Endometrial microvascular endothelial cells (primary cell): ENCODE results near the gene JAK1. TPM values are rescaled to one million over a fixed set of nuclear protein-coding genes. Genes with fewer than 3 reads are reported as not detected.

Source experiments
- in situ Hi-C: cut with HindIII; loops from 2 replicates; pipeline ENCODE4 v1.10.0; 2017; ENCODE audit warnings: low sequenced_read_pairs, low pct_unique_long_range_greater_than_20kb; ENCODE audit errors: inconsistent ontology term
- total RNA-seq: library from RNA; depleted of rRNA; stranded (reverse); fragments of >200 nt; gene quantifications from one replicate; pipeline ENCODE4 v1.2.3, GENCODE V29; 2015; ENCODE audit errors: inconsistent ontology term

JAK1 gene
- total RNA-seq, 1 donor from 2014 or later, result 245 TPM

- in situ Hi-C loops, result no loop called here
Observed at GRCh38 chr1:64906447-64906846, 59.9 kb downstream of the JAK1 start.

GRCh38 chr1:64903593-64903992 is 62.8 kb downstream of the JAK1 start:
- in situ Hi-C loops, result no loop called here

GRCh38 chr1:64901663-64902062 is 64.7 kb downstream of the JAK1 start:
- in situ Hi-C loops, result no loop called here

GRCh38 chr1:64900916-64901315 is 65.4 kb downstream of the JAK1 start:
- in situ Hi-C loops, result no loop called here

GRCh38 chr1:64898107-64898861 is 68.1 kb downstream of the JAK1 start:
- in situ Hi-C loops, result no loop called here

- in situ Hi-C loops, result no loop called here
Observed at GRCh38 chr1:64896551-64896950, 69.8 kb downstream of the JAK1 start.

- in situ Hi-C loops, result no loop called here
Observed at GRCh38 chr1:64895500-64895899, 70.8 kb downstream of the JAK1 start.

- in situ Hi-C loops, result no loop called here
Observed at GRCh38 chr1:64894438-64895196, 71.7 kb downstream of the JAK1 start.

GRCh38 chr1:64893921-64894320 is 72.4 kb downstream of the JAK1 start:
- in situ Hi-C loops, result no loop called here

- in situ Hi-C loops, result no loop called here
Observed at GRCh38 chr1:64892576-64893573, 73.5 kb downstream of the JAK1 start.

- in situ Hi-C loops, result no loop called here
Observed at GRCh38 chr1:64891448-64891825, 74.9 kb downstream of the JAK1 start.

GRCh38 chr1:64890699-64891447 is 75.5 kb downstream of the JAK1 start:
- in situ Hi-C loops, result no loop called here

- in situ Hi-C loops, result no loop called here
Observed at GRCh38 chr1:64887689-64888217, 78.6 kb downstream of the JAK1 start.

GRCh38 chr1:64886877-64887276 is 79.5 kb downstream of the JAK1 start:
- in situ Hi-C loops, result no loop called here

GRCh38 chr1:64885648-64886047 is 80.7 kb downstream of the JAK1 start:
- in situ Hi-C loops, result no loop called here

GRCh38 chr1:64884261-64885040 is 81.9 kb downstream of the JAK1 start:
- in situ Hi-C loops, result no loop called here

GRCh38 chr1:64882574-64883255 is 83.6 kb downstream of the JAK1 start:
- in situ Hi-C loops, result no loop called here
